ENCODE data around the gene KANSL3.

GRCh38 chr2:96558485-96558884 lies 79.6 kb downstream of the KANSL3 start:
- TF ChIP-seq CTCF (IDR thresholded peaks at IDR 0.05) (no peak), POLR2A (IDR thresholded peaks at IDR 0.05) (no peak)
